Right lobe of liver (tissue), 6 donors: Measurements from ENCODE around the gene ANO4. TPM values are rescaled to one million over a fixed set of nuclear protein-coding genes. Genes with fewer than 3 reads are reported as not detected.
"Not testable (repeated sequence)": the region's sequence is repeated elsewhere in the genome, so short reads cannot be mapped to it uniquely, and the experiment has no call there.

ENCODE experiments used
- ATAC-seq, 4 donors: fragments of 200-7000 bp; cut with Tn5 transposase; one replicate each; pipeline ENCODE4 v1.9.1; 2020; ENCODE audit warnings: mild to moderate bottlenecking in 4 of 4, moderate library complexity in 4 of 4
- DNase-seq, 3 donors: peaks; one replicate each; pipeline ENCODE4 v3.0.0-alpha.2; 2020
- H3K27ac ChIP-seq, 3 donors: fragments of 200-600 bp; one replicate each; pipeline ENCODE4 v1.8.0; 2022
- H3K27me3 ChIP-seq, 2 donors: fragments of 200-600 bp; one replicate each; pipeline ENCODE4 v1.8.0; 2022
- H3K36me3 ChIP-seq, 4 donors: fragments of 200-600 bp; sonication (generic) in 1 of 4; one replicate each; pipeline versions ENCODE4 v1.5.1 to v1.8.0; 2017 to 2022; ENCODE audit warnings: control low read depth in 1 of 4
- H3K4me1 ChIP-seq, 4 donors: fragments of 200-600 bp; sonication (generic) in 1 of 4; one replicate each; pipeline versions ENCODE4 v1.5.1 to v1.8.0; 2017 to 2022; ENCODE audit warnings: control low read depth in 1 of 4
- H3K4me3 ChIP-seq, 3 donors: fragments of 200-600 bp; one replicate each; pipeline ENCODE4 v1.8.0; 2022
- H3K9me3 ChIP-seq, 4 donors: fragments of 200-600 bp; sonication (generic) in 1 of 4; one replicate each; pipeline versions ENCODE4 v1.5.1 to v1.8.0; 2017 to 2022; ENCODE audit warnings: control low read depth in 1 of 4
- CTCF ChIP-seq, 4 donors: fragments of 200-600 bp in 3 of 4; fragments of 450-650 bp in 1 of 4; IDR thresholded peaks; one replicate each; pipeline versions ENCODE4 v1.5.1 to v1.8.0; 2016 to 2022; ENCODE audit warnings: antibody characterized with exemption in 4 of 4, mild to moderate bottlenecking in 2 of 4
- POLR2A ChIP-seq: fragments of 450-650 bp; IDR thresholded peaks from one replicate; pipeline ENCODE4 v1.6.1; 2017; ENCODE audit warnings: antibody characterized with exemption, mild to moderate bottlenecking
- WGBS: methylation state at CpG from one replicate; pipeline ENCODE4 v1.1.6; 2018; ENCODE audit warnings: low coverage, low lambda C conversion rate; ENCODE audit not compliant: insufficient coverage; ENCODE audit errors: missing lambda C conversion rate; 5-methylcytosine and 5-hydroxymethylcytosine counted together
- intact Hi-C, 2 donors: fragments of 100-400 bp; cut with DNase I; formaldehyde crosslinking; loops; one replicate each; pipeline versions ENCODE4 v1.11.2 to v1.14.1; 2022
- total RNA-seq, 6 experiments: library from RNA; depleted of rRNA in 2 of 6; stranded (reverse); fragments of >200 nt in 2 of 6; fragmentation: NEBNext Ultra II Directional in 3 of 6; extraction: Animal tissue kit (Norgen Biotek cat#: 25700) in 3 of 6; gene quantifications; one replicate each; pipeline versions ENCODE4 v1.1.0 to v1.2.4, GENCODE V29; 2016 to 2023
- donor health status: DM: no; HTN: yes; CAD: no.
- donor health status: DM: no; HTN: no; CAD: no.
- donor health status: DM: no; HTN: no; CAD: no.
- donor health status: DM: no; HTN: yes; CAD: no.
- donor health status: DM: no; HTN: yes; CAD: no.

ANO4 gene
- total RNA-seq, 6 experiments from 2014 or later: 0.13 TPM; not detected in 5

GRCh38 chr12:100984796-100985195, 190.2 kb downstream of the ANO4 start:
- no peak for TF ChIP-seq CTCF (IDR thresholded peaks at IDR 0.05)
- TF ChIP-seq POLR2A: no peak
- H3K36me3 ChIP-seq: no peaks in the 10 kb centered on the region
- WGBS: 73% methylated on average over 1 of the region's 1 CpG
- no peak overlapping the region for H3K27ac ChIP-seq
- DNase-seq: no peak
- H3K4me3 ChIP-seq: no peak overlapping the region
- ATAC-seq: no peak
- H3K9me3 ChIP-seq: no peaks in the 10 kb centered on the region
- H3K4me1 ChIP-seq: no peaks in the 10 kb centered on the region
- H3K27me3 ChIP-seq: no peaks in the 10 kb centered on the region
- intact Hi-C loops: no loop called here

GRCh38 chr12:100986595-100987547, 192.3 kb downstream of the ANO4 start:
- Histone ChIP-seq H3K9me3 (no peaks in the 10 kb centered on the region), H3K4me3 (no peak overlapping the region), H3K36me3 (no peaks in the 10 kb centered on the region), H3K4me1 (no peaks in the 10 kb centered on the region), H3K27ac (no peak overlapping the region), H3K27me3 (no peaks in the 10 kb centered on the region)
- DNase-seq: no peak
- no peak for TF ChIP-seq POLR2A
- TF ChIP-seq CTCF (IDR thresholded peaks at IDR 0.05): no peak
- no peak for ATAC-seq
- 46% methylated on average over 8 of the region's 8 CpGs for WGBS
- intact Hi-C loops: no loop called here

- Histone ChIP-seq H3K9me3 (no peaks in the 10 kb centered on the region), H3K4me1 (no peaks in the 10 kb centered on the region), H3K4me3 (no peak overlapping the region), H3K36me3 (no peaks in the 10 kb centered on the region), H3K27ac (no peak overlapping the region), H3K27me3 (no peaks in the 10 kb centered on the region)
- 28% methylated on average over 5 of the region's 5 CpGs for WGBS
- intact Hi-C loops: no loop called here
- TF ChIP-seq POLR2A (no peak), CTCF (IDR thresholded peaks at IDR 0.05) (peak in 1 of 4 donors; percentile 16)
- DNase-seq (peak in 1 of 3 donors; percentile 19), ATAC-seq (peak in 1 of 4 donors; percentile 60)
Observed at GRCh38 chr12:100987552-100988521, 193.3 kb downstream of the ANO4 start.

GRCh38 chr12:100989509-100989908, 194.9 kb downstream of the ANO4 start:
- ATAC-seq, intact Hi-C loops: not testable (repeated sequence)

More at GRCh38 chr12:100989509-100989908, 194.9 kb downstream of the ANO4 start:
- DNase-seq, H3K27me3 ChIP-seq, H3K4me1 ChIP-seq, H3K36me3 ChIP-seq, H3K9me3 ChIP-seq, H3K4me3 ChIP-seq, H3K27ac ChIP-seq: not testable (repeated sequence)
